H1 (cell line): ENCODE results near the gene KPNA1. TPM values are rescaled to one million over a fixed set of nuclear protein-coding genes. Genes with fewer than 3 reads are reported as not detected.

ENCODE experiments used
- CTCF ChIA-PET: fragments of 300-600 bp; sonication (Branson Sonifier 250); formaldehyde crosslinking; loops from one replicate; lab custom pipeline; 2021; ENCODE audit not compliant: partially characterized antibody; lab: Charles Lee
- POLR2A ChIA-PET: fragments of 300-600 bp; sonication (Branson Sonifier 250); formaldehyde crosslinking; loops from one replicate; lab custom pipeline; 2021; ENCODE audit warnings: inconsistent platforms; ENCODE audit not compliant: partially characterized antibody; lab: Charles Lee
- DNase-seq, 2 experiments: peaks; one replicate each; pipeline versions ENCODE4 v3.0.0 to v3.0.0-alpha.2; 2010 to 2022; ENCODE audit warnings: low spot score in 2 of 2, low read depth in 1 of 2, mixed read lengths in 1 of 2
- FAIRE-seq: peaks from 2 replicates; lab custom pipeline; 2011; peaks lifted over from hg19 to GRCh38; lab: Jason Lieb, UNC
- H2AFZ ChIP-seq: 2 replicates; pipeline ENCODE4 v1.8.1; 2012; ENCODE audit warnings: low read length, inconsistent platforms
- H2AK5ac ChIP-seq: 2 replicates; pipeline ENCODE4 v1.6.1; 2013; ENCODE audit warnings: low read depth, low read length
- H2BK120ac ChIP-seq: replicated peaks from 2 replicates; pipeline ENCODE3; 2013; ENCODE audit warnings: low read depth, low read length, inconsistent platforms
- H2BK12ac ChIP-seq: 2 replicates; pipeline ENCODE4 v1.6.1; 2013; ENCODE audit warnings: low read depth, low read length
- H2BK15ac ChIP-seq: 2 replicates; pipeline ENCODE4 v1.6.1; 2013; ENCODE audit warnings: low read length
- H2BK20ac ChIP-seq: 2 replicates; pipeline ENCODE4 v1.6.1; 2013; ENCODE audit warnings: low read length
- H2BK5ac ChIP-seq: 2 replicates; pipeline ENCODE4 v1.6.1; 2013; ENCODE audit warnings: low read depth, low read length
- H3K14ac ChIP-seq: 2 replicates; pipeline ENCODE4 v1.6.1; 2013; ENCODE audit warnings: inconsistent platforms; ENCODE audit not compliant: insufficient read length
- H3K18ac ChIP-seq: 2 replicates; pipeline ENCODE4 v1.6.1; 2013; ENCODE audit warnings: low read length; ENCODE audit errors: extremely low read depth
- H3K23ac ChIP-seq: 2 replicates; pipeline ENCODE4 v1.6.1; 2013; ENCODE audit warnings: inconsistent platforms; ENCODE audit not compliant: insufficient read length
- H3K23me2 ChIP-seq: 2 replicates; pipeline ENCODE4 v1.6.1; 2013; ENCODE audit warnings: low read depth, low read length
- H3K27ac ChIP-seq: 2 replicates; pipeline ENCODE4 v1.6.1; 2011; ENCODE audit warnings: low read depth, low read length, inconsistent platforms
- H3K27me3 ChIP-seq, 4 experiments: replicated peaks in 1 of 4; 1 replicate in 1 of 4; 2 replicates in 3 of 4; pipeline versions ENCODE4 v1.6.1 to v1.8.1; 2011 to 2013; ENCODE audit warnings: low read length in 3 of 4, mild to moderate bottlenecking in 3 of 4, inconsistent platforms in 2 of 4, mixed read lengths in 2 of 4, moderate library complexity in 1 of 4; ENCODE audit not compliant: control insufficient read depth in 3 of 4, insufficient read depth in 3 of 4; ENCODE audit errors: extremely low read depth in 1 of 4
- H3K36me3 ChIP-seq, 4 experiments: 2 replicates each; pipeline versions ENCODE4 v1.6.1 to v1.8.1; 2011 to 2013; ENCODE audit warnings: mild to moderate bottlenecking in 4 of 4, low read length in 3 of 4, moderate library complexity in 2 of 4, control low read depth in 1 of 4, inconsistent platforms in 1 of 4; ENCODE audit not compliant: insufficient read depth in 4 of 4, control insufficient read depth in 2 of 4
- H3K4ac ChIP-seq: replicated peaks from 2 replicates; pipeline ENCODE3; 2013; ENCODE audit warnings: low read length, low read depth, mixed read lengths, inconsistent platforms; ENCODE audit not compliant: insufficient read length
- H3K4me1 ChIP-seq, 4 experiments: replicated peaks in 1 of 4; 1 replicate in 1 of 4; 2 replicates in 3 of 4; pipeline versions ENCODE4 v1.6.1 to v1.8.1; 2011 to 2013; ENCODE audit warnings: low read length in 3 of 4, inconsistent platforms in 2 of 4, mixed read lengths in 1 of 4; ENCODE audit not compliant: insufficient read depth in 4 of 4, control insufficient read depth in 3 of 4
- H3K4me2 ChIP-seq, 2 experiments: 2 replicates each; pipeline versions ENCODE4 v1.6.1 to v1.8.1; 2011 to 2013; ENCODE audit warnings: low read depth in 2 of 2, low read length in 2 of 2, control low read depth in 1 of 2, inconsistent platforms in 1 of 2, mild to moderate bottlenecking in 1 of 2; ENCODE audit not compliant: insufficient read depth in 1 of 2
- H3K4me3 ChIP-seq, 4 experiments: fragments of 200-600, 300-600 bp in 1 of 4; sonication (generic), shearing (Covaris generic), sonication (Bioruptor Twin) in 1 of 4; 2 replicates each; pipeline versions ENCODE4 v1.5.1 to v1.8.1; 2011 to 2016; ENCODE audit warnings: low read length in 4 of 4, low read depth in 3 of 4, control low read depth in 2 of 4, inconsistent platforms in 2 of 4, mild to moderate bottlenecking in 2 of 4, mixed read lengths in 1 of 4, moderate library complexity in 1 of 4; ENCODE audit not compliant: insufficient read depth in 2 of 4; ENCODE audit errors: extremely low read depth in 1 of 4
- H3K56ac ChIP-seq: replicated peaks from 2 replicates; pipeline ENCODE3; 2013; ENCODE audit warnings: low read depth, mild to moderate bottlenecking, mixed read lengths, low read length, inconsistent platforms; ENCODE audit not compliant: insufficient read length
- H3K79me1 ChIP-seq: 2 replicates; pipeline ENCODE4 v1.6.1; 2013; ENCODE audit warnings: low read depth, low read length, control low read depth
- H3K79me2 ChIP-seq, 2 experiments: 2 replicates each; pipeline versions ENCODE4 v1.6.1 to v1.8.1; 2012 to 2013; ENCODE audit warnings: low read length in 2 of 2, mild to moderate bottlenecking in 2 of 2, inconsistent platforms in 1 of 2; ENCODE audit not compliant: insufficient read depth in 2 of 2, control insufficient read depth in 1 of 2
- H3K9ac ChIP-seq, 4 experiments: replicated peaks in 1 of 4; 1 replicate in 1 of 4; 2 replicates in 3 of 4; pipeline versions ENCODE4 v1.6.1 to v1.8.1; 2011 to 2013; ENCODE audit warnings: low read depth in 3 of 4, low read length in 3 of 4, control low read depth in 2 of 4, mild to moderate bottlenecking in 2 of 4, moderate library complexity in 2 of 4, inconsistent platforms in 1 of 4; ENCODE audit errors: extremely low read depth in 1 of 4
- H3K9me3 ChIP-seq, 2 experiments: 2 replicates each; pipeline versions ENCODE4 v1.6.1 to v1.8.1; 2012 to 2013; ENCODE audit warnings: mild to moderate bottlenecking in 2 of 2, moderate library complexity in 2 of 2, control low read depth in 1 of 2, inconsistent platforms in 1 of 2, low read depth in 1 of 2, low read length in 1 of 2, mixed read lengths in 1 of 2; ENCODE audit not compliant: insufficient read depth in 2 of 2
- H4K20me1 ChIP-seq, 2 experiments: replicated peaks in 1 of 2; 2 replicates each; pipeline versions ENCODE3 to v1.8.1; 2011 to 2013; ENCODE audit warnings: inconsistent platforms in 2 of 2, low read length in 2 of 2, mild to moderate bottlenecking in 1 of 2; ENCODE audit not compliant: insufficient read depth in 2 of 2, control insufficient read depth in 1 of 2
- H4K5ac ChIP-seq: 2 replicates; pipeline ENCODE4 v1.6.1; 2013; ENCODE audit warnings: low read length, low read depth, mixed read lengths, inconsistent platforms; ENCODE audit not compliant: insufficient read length
- H4K8ac ChIP-seq: 2 replicates; pipeline ENCODE4 v1.8.0; 2013; ENCODE audit warnings: mild to moderate bottlenecking, moderate library complexity, low read length, inconsistent platforms; ENCODE audit not compliant: insufficient read depth; ENCODE audit errors: extremely low read depth
- H4K91ac ChIP-seq: replicated peaks from 2 replicates; pipeline ENCODE3; 2013; ENCODE audit warnings: low read length, mixed read lengths, inconsistent platforms; ENCODE audit not compliant: insufficient read length
- ASH2L ChIP-seq: fragments of 200-600, 300-600 bp; sonication (generic); IDR thresholded peaks from one replicate; pipeline ENCODE4 v1.7.1; 2017; ENCODE audit warnings: low read length
- CEBPB ChIP-seq: IDR thresholded peaks from 2 replicates; pipeline ENCODE4 v1.6.1; 2012; ENCODE audit warnings: low read depth, low read length
- CTCF ChIP-seq, 3 experiments: IDR thresholded peaks; 1 replicate in 2 of 3; 2 replicates in 1 of 3; pipeline versions ENCODE4 v1.5.1 to v1.6.1; 2011; ENCODE audit warnings: low read length in 3 of 3, mild to moderate bottlenecking in 3 of 3, inconsistent platforms in 2 of 3, low read depth in 1 of 3, moderate library complexity in 1 of 3; ENCODE audit not compliant: insufficient read depth in 1 of 3; ENCODE audit errors: control extremely low read depth in 1 of 3
- HDAC2 ChIP-seq, 2 experiments: fragments of 300-600 bp in 1 of 2; sonication (generic) in 1 of 2; IDR thresholded peaks; 2 replicates each; pipeline ENCODE4 v1.6.1; 2011 to 2012; ENCODE audit warnings: low read depth in 2 of 2, low read length in 2 of 2, mild to moderate bottlenecking in 2 of 2, moderate library complexity in 2 of 2, borderline replicate concordance in 1 of 2, inconsistent platforms in 1 of 2
- JUN ChIP-seq: IDR thresholded peaks from 2 replicates; pipeline ENCODE4 v1.6.1; 2011; ENCODE audit warnings: low read depth, mild to moderate bottlenecking, improper control_type of control experiment, low read length
- JUND ChIP-seq: IDR thresholded peaks from 2 replicates; pipeline ENCODE4 v1.6.1; 2011; ENCODE audit warnings: mild to moderate bottlenecking, improper control_type of control experiment, low read length
- TBP ChIP-seq: IDR thresholded peaks from 2 replicates; pipeline ENCODE4 v1.6.1; 2011; ENCODE audit warnings: low read depth, low read length, improper control_type of control experiment
- TEAD4 ChIP-seq: IDR thresholded peaks from 2 replicates; pipeline ENCODE4 v1.6.1; 2012; ENCODE audit warnings: low read depth, low read length, inconsistent platforms, mixed read lengths
- ZNF274 ChIP-seq: IDR thresholded peaks from 2 replicates; pipeline ENCODE4 v1.7.0; 2012; ENCODE audit warnings: low read length, borderline replicate concordance; ENCODE audit errors: extremely low read depth
- WGBS, 2 experiments: shearing (Covaris generic) in 1 of 2; methylation state at CpG; one replicate each; pipeline versions ENCODE4 v1.1.6 to v1.1.7; 2013 to 2015; ENCODE audit warnings: low lambda C conversion rate in 2 of 2, mixed read lengths in 2 of 2, inconsistent platforms in 1 of 2, low coverage in 1 of 2, missing lambda C conversion rate in 1 of 2; ENCODE audit not compliant: insufficient replicate concordance in 2 of 2, insufficient coverage in 1 of 2, insufficient read length in 1 of 2; ENCODE audit errors: extremely low coverage in 1 of 2, missing lambda C conversion rate in 1 of 2; 5-methylcytosine and 5-hydroxymethylcytosine counted together
- polyA plus RNA-seq, 7 experiments: library from polyadenylated mRNA; depleted of rRNA in 3 of 7; stranded (reverse) in 5 of 7; unstranded in 2 of 7; fragments of >200 nt in 5 of 7; fragments of 200-250 nt in 2 of 7; gene quantifications; 1 replicate in 5 of 7; 2 replicates in 1 of 7; 4 replicates in 1 of 7; pipeline versions ENCODE4 v1.2.1 to v1.2.3, GENCODE V29; 2011 to 2013; ENCODE audit warnings: missing spikeins in 2 of 7, mixed read lengths in 2 of 7
- total RNA-seq: library from RNA; stranded (reverse); fragmentation: NEBNext Ultra II Directional; extraction: Animal tissue kit (Norgen Biotek cat#: 25700); gene quantifications from 2 replicates; pipeline ENCODE4 v1.2.1, GENCODE V29; 2021

The KPNA1 gene
- total and polyA plus RNA-seq, 2 of the 8 experiments (the other 6 are each of a cell fraction or from before 2014, with no cell fraction given) = 14.8 to 63.0 TPM

DNA sequence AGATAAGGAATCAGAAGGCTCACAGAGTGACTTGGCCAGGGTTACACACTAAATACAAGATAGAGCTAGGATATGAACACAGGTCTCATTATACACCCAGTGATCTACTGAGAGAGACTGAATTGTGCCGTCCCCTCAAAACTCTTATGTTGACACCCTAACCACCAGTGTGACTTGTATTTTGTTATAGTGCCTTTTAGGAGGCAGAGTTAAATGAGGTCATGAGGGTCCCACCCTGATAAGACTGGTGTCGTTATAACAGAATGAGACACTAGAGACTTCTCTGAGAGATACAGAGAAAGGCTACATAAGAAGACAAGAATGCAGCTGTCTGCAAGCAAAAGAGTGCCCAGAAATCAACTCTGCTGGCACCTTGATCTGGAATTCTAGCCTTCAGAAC is 12.6 kb downstream of the KPNA1 start:
- Histone ChIP-seq H2BK12ac (no peak overlapping the region), H2AK5ac (no peak overlapping the region), H3K9ac (no peak overlapping the region), H3K79me1 (peaks cover 7% of the 10 kb centered on the region), H3K4ac (no peak overlapping the region), H3K27me3 (no peaks in the 10 kb centered on the region), H3K56ac (no peak overlapping the region), H3K23me2 (no peaks in the 10 kb centered on the region), H3K4me1 (peaks cover 0 to 3% (median 0%) of the 10 kb centered on the region in 4 experiments; a peak in 3 of 7 replicates), H4K8ac (no peak overlapping the region), H3K27ac (no peak overlapping the region), H2BK15ac (no peak overlapping the region)
- no peak for FAIRE-seq
- no peak for TF ChIP-seq JUND
- no peak for TF ChIP-seq ASH2L
- no peak for TF ChIP-seq TEAD4
- no peak for TF ChIP-seq TBP
- no peak for TF ChIP-seq JUN
- no peak for TF ChIP-seq ZNF274
- no peak for TF ChIP-seq CTCF (IDR thresholded peaks at IDR 0.05; ENCODE audit: control extremely low read depth in 1 of 3, insufficient read depth in 1 of 3, low read depth in 1 of 3, low read length in 3 of 3)
- no peak for TF ChIP-seq CEBPB
- no peak for TF ChIP-seq HDAC2 (IDR thresholded peaks at IDR 0.05; ENCODE audit: borderline replicate concordance in 1 of 2, low read depth in 2 of 2, low read length in 2 of 2)
- TF ChIP-seq, all 59 proteins: peak for 0
- Histone ChIP-seq H4K91ac (no peak overlapping the region), H3K18ac (no peak overlapping the region), H4K20me1 (peaks cover 11 to 12% of the 10 kb centered on the region in 2 experiments), H3K14ac (no peak overlapping the region), H3K79me2 (peaks cover 9 to 84% of the 10 kb centered on the region in 2 experiments; a peak in 3 of 4 replicates), H3K36me3 (no peaks in the 10 kb centered on the region), H3K4me2 (no peak overlapping the region), H2BK120ac (no peak overlapping the region), H3K4me3 (no peak overlapping the region), H3K23ac (no peak overlapping the region), H4K5ac (no peak overlapping the region), H2BK20ac (no peak overlapping the region), H2BK5ac (no peak overlapping the region), H2AFZ (no peak overlapping the region), H3K9me3 (no peaks in the 10 kb centered on the region)
- no peak for DNase-seq
- POLR2A ChIA-PET = interaction anchor here (1.0 kb wide), 1 partner anchor 10 kb away, joined by 3 read pairs; no protein-coding TSS in a partner anchor
- CTCF ChIA-PET = interaction anchor here (1.7 to 2.5 kb wide), 2 partner anchors 23 to 44 kb away, joined by 4 to 6 read pairs; no protein-coding TSS in a partner anchor
- 82% methylated on average over 2 of the region's 2 CpGs; no CpG with 5 or more reads in 1 of the 2 experiments for WGBS, 2 experiments
